K562 (cell line): ENCODE measurements around the gene GRIK1. TPM values are rescaled to one million over a fixed set of nuclear protein-coding genes. Genes with fewer than 3 reads are reported as not detected.

Experiments
- ATAC-seq: fragments of 200-7000 bp; cut with Tn5 transposase; 3 replicates; pipeline ENCODE4 v1.9.1; 2020; ENCODE audit warnings: moderate library complexity
- BruUV-seq: library from RNA; stranded (reverse); fragments of 400-500 nt; replicated peaks from 2 replicates; lab custom pipeline; 2021; lab: Mats Ljungman, UMichigan
- CTCF ChIA-PET: fragments of 300-600 bp; formaldehyde crosslinking; extraction: SDS; loops from one replicate; lab custom pipeline; 2021; ENCODE audit warnings: low intra/inter-chr PET ratio; lab: Yijun Ruan, JAX
- POLR2A ChIA-PET: fragments of 300-600, 350-650 bp; sonication (Branson Sonifier 250); formaldehyde crosslinking; extraction: SDS; loops from one replicate; lab custom pipeline; 2021; ENCODE audit warnings: antibody characterized with exemption, inconsistent platforms; lab: Yijun Ruan, JAX
- DNase-seq, 4 experiments: peaks; one replicate each; pipeline versions ENCODE4 v3.0.0 to v3.0.0-alpha.2; 2011 to 2018; ENCODE audit warnings: low spot score in 3 of 4, mixed read lengths in 3 of 4; ENCODE audit errors: extremely low read depth in 1 of 4
- FAIRE-seq: peaks from 2 replicates; lab custom pipeline; 2011; peaks lifted over from hg19 to GRCh38; lab: Jason Lieb, UNC
- H2AFZ ChIP-seq: 2 replicates; pipeline ENCODE4 v1.6.0; 2011; ENCODE audit warnings: low read depth, low read length, control low read depth, inconsistent platforms
- H3K27ac ChIP-seq: fragments of 200-600 bp; 3 replicates; pipeline ENCODE4 v1.8.0; 2011; ENCODE audit warnings: low read depth, mild to moderate bottlenecking, control low read depth, inconsistent platforms, low read length, moderate library complexity, mixed read lengths; ENCODE audit errors: extremely low read depth
- H3K27me3 ChIP-seq, 2 experiments: fragments of 300-600 bp in 1 of 2; 2 replicates in 1 of 2; 3 replicates in 1 of 2; pipeline versions ENCODE4 v1.6.0 to v1.8.0; 2011; ENCODE audit warnings: inconsistent platforms in 2 of 2, low read length in 2 of 2, mild to moderate bottlenecking in 1 of 2, mixed read lengths in 1 of 2, moderate library complexity in 1 of 2; ENCODE audit not compliant: control insufficient read depth in 2 of 2, insufficient read depth in 2 of 2
- H3K36me3 ChIP-seq: fragments of 300-600 bp; 3 replicates; pipeline ENCODE4 v1.8.0; 2011; ENCODE audit warnings: mild to moderate bottlenecking, low read length, inconsistent platforms; ENCODE audit not compliant: control insufficient read depth, insufficient read depth
- H3K4me1 ChIP-seq, 2 experiments: fragments of 200-600 bp in 1 of 2; replicated peaks in 1 of 2; 2 replicates in 1 of 2; 3 replicates in 1 of 2; pipeline versions ENCODE4 v1.5.1 to v1.8.0; 2011; ENCODE audit warnings: inconsistent platforms in 2 of 2, low read length in 2 of 2, mild to moderate bottlenecking in 1 of 2, mixed read lengths in 1 of 2, moderate library complexity in 1 of 2; ENCODE audit not compliant: control insufficient read depth in 2 of 2, insufficient read depth in 2 of 2
- H3K4me2 ChIP-seq: 2 replicates; pipeline ENCODE4 v1.6.1; 2011; ENCODE audit warnings: low read length, control low read depth, inconsistent platforms, mixed read lengths; ENCODE audit not compliant: insufficient read depth
- H3K4me3 ChIP-seq: fragments of 200-600 bp; sonication (generic), shearing (Covaris generic); 2 replicates; pipeline ENCODE4 v1.5.1; 2016; ENCODE audit warnings: control low read depth, inconsistent platforms
- H3K79me2 ChIP-seq: fragments of 200-600 bp; 3 replicates; pipeline ENCODE4 v1.8.0; 2011; ENCODE audit warnings: low read length, inconsistent platforms; ENCODE audit not compliant: control insufficient read depth, insufficient read depth
- H3K9ac ChIP-seq, 2 experiments: 2 replicates each; pipeline versions ENCODE4 v1.6.0 to v1.6.1; 2011; ENCODE audit warnings: low read depth in 2 of 2, low read length in 2 of 2, control low read depth in 1 of 2, inconsistent platforms in 1 of 2, mild to moderate bottlenecking in 1 of 2, mixed read lengths in 1 of 2; ENCODE audit not compliant: insufficient read depth in 1 of 2
- H3K9me1 ChIP-seq: one replicate; pipeline ENCODE4 v1.6.0; 2011; ENCODE audit warnings: inconsistent platforms, mild to moderate bottlenecking, low read length, moderate library complexity; ENCODE audit not compliant: control insufficient read depth, insufficient read depth
- H3K9me3 ChIP-seq: replicated peaks from 2 replicates; pipeline ENCODE4 v1.5.1; 2011; ENCODE audit warnings: low read depth, low read length, inconsistent platforms; ENCODE audit not compliant: control insufficient read depth, insufficient read depth
- H4K20me1 ChIP-seq: replicated peaks from 2 replicates; pipeline ENCODE4 v1.6.1; 2011; ENCODE audit warnings: low read length, inconsistent platforms, mixed read lengths; ENCODE audit not compliant: control insufficient read depth, insufficient read depth
- ESRRA ChIP-seq: fragments of 450-650 bp; IDR thresholded peaks from 2 replicates; pipeline ENCODE4 v1.6.1; 2014; ENCODE audit warnings: low read depth, mild to moderate bottlenecking, moderate library complexity, borderline replicate concordance
- GTF2A2 ChIP-seq: IDR thresholded peaks from 2 replicates; pipeline ENCODE4 v1.6.1; 2016; ENCODE audit warnings: mild to moderate bottlenecking, missing genetic modification characterization, missing compliant biosample characterization
- MECOM ChIP-seq: fragments of 250-450 bp; sonication (Bioruptor Pico); IDR thresholded peaks from 2 replicates; pipeline ENCODE4 v1.8.0; 2022; ENCODE audit warnings: inconsistent platforms
- SLC30A9 ChIP-seq: fragments of 250-450 bp; sonication (Bioruptor Pico); IDR thresholded peaks from 2 replicates; pipeline ENCODE4 v1.8.0; 2022; ENCODE audit warnings: mild to moderate bottlenecking, moderate library complexity
- TAF9B ChIP-seq: fragments of 450-650 bp; IDR thresholded peaks from 2 replicates; pipeline ENCODE4 v1.6.1; 2018; ENCODE audit warnings: mild to moderate bottlenecking; ENCODE audit not compliant: partially characterized antibody
- TSC22D4 ChIP-seq: fragments of 450-650 bp; IDR thresholded peaks from 2 replicates; pipeline ENCODE4 v1.6.1; 2016; ENCODE audit warnings: missing genetic modification characterization, missing biosample characterization, control low read depth
- WGBS: fragments of 100-300 bp; shearing (Covaris generic); methylation state at CpG from one replicate; pipeline ENCODE4 v1.1.6; 2016; ENCODE audit warnings: low coverage, mixed read lengths; ENCODE audit not compliant: insufficient coverage; ENCODE audit errors: missing lambda C conversion rate; 5-methylcytosine and 5-hydroxymethylcytosine counted together
- in situ Hi-C: fragments of 300-500 bp; cut with MboI; formaldehyde crosslinking; loops from 4 replicates; pipeline ENCODE4 v1.15.0; 2018; ENCODE audit warnings: inconsistent platforms, mixed read lengths
- intact Hi-C: fragments of 100-400 bp; cut with micrococcal nuclease; formaldehyde crosslinking; loops from 2 replicates; pipeline ENCODE4 v1.14.2; 2022
- polyA plus RNA-seq, 8 experiments: library from polyadenylated mRNA; depleted of rRNA in 4 of 8; stranded (reverse) in 5 of 8; unstranded in 3 of 8; fragments of >200 nt; fragmentation: Nextera tagmentation in 2 of 8; fragmentation: Illumina TruSeq in 1 of 8; extraction: Ambion mirVana in 2 of 8; extraction: Trizol in 1 of 8; gene quantifications; 2 replicates each; pipeline versions ENCODE4 v1.2.1 to v1.2.3, GENCODE V29; 2011 to 2014; ENCODE audit warnings: inconsistent platforms in 1 of 8, missing spikeins in 1 of 8
- total RNA-seq, 7 experiments: library from RNA; depleted of rRNA in 6 of 7; stranded (reverse); fragments of >200 nt in 6 of 7; fragmentation: Illumina TruSeq in 2 of 7; extraction: Trizol in 2 of 7; gene quantifications; 2 replicates each; pipeline versions ENCODE4 v1.2.1 to v1.2.3, GENCODE V29; 2011 to 2021; ENCODE audit warnings: low replicate concordance in 1 of 7
- TF ChIP-seq, protein P1 (sequence below): IDR thresholded peaks from 2 replicates; pipeline ENCODE4 v1.6.1; 2014; ENCODE audit warnings: antibody characterized with exemption
- TF ChIP-seq, protein P2 (sequence below): fragments of 450-650 bp; formaldehyde crosslinking; IDR thresholded peaks from 2 replicates; pipeline ENCODE4 v1.4.0; 2020; ENCODE audit warnings: mild to moderate bottlenecking, moderate library complexity
- TF ChIP-seq, protein P3 (sequence below), 3 experiments: IDR thresholded peaks in 2 of 3; conservative IDR thresholded peaks in 1 of 3; 2 replicates each; pipeline ENCODE4 v1.5.1; 2011 to 2012; ENCODE audit warnings: low read length in 3 of 3, mild to moderate bottlenecking in 3 of 3, control low read depth in 2 of 3, improper control_type of control experiment in 1 of 3, inconsistent platforms in 1 of 3, low read depth in 1 of 3, mixed read lengths in 1 of 3, moderate library complexity in 1 of 3; ENCODE audit not compliant: insufficient read depth in 2 of 3
- TF ChIP-seq, protein P4 (sequence below): sonication (generic); formaldehyde crosslinking; IDR thresholded peaks from 2 replicates; pipeline ENCODE4 v1.8.1; 2023; ENCODE audit warnings: mild to moderate bottlenecking, missing genetic modification reagents

GRIK1 gene
- total and polyA plus RNA-seq, 9 of the 15 experiments (the other 6 are each of a cell fraction or from before 2014, with no cell fraction given) = 0.17 to 2.8 (median 0.53) TPM

DNA sequence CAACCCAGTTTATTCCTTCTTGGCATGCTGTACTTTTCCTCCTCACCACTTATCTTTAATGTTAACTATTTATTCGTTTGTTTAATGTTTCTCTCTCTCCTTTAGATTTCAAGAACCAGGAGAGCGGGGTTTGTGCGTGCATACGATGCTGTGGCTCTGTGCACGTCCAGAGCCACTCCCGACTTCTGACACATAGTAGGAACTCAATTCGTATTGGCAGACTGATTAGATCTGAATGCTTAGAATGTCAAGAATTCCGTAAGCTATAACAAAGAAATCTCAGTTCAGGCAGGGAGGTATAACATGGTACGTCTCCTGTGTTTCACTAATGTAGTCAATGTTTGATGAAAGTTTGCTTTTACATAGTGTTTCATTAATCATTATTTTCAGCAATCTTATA, 7.3 kb upstream of the GRIK1 start:
- H3K27ac ChIP-seq = no peak overlapping the region
- H3K27me3 ChIP-seq = no peaks in the 10 kb centered on the region
- TF ChIP-seq, protein P1, sequence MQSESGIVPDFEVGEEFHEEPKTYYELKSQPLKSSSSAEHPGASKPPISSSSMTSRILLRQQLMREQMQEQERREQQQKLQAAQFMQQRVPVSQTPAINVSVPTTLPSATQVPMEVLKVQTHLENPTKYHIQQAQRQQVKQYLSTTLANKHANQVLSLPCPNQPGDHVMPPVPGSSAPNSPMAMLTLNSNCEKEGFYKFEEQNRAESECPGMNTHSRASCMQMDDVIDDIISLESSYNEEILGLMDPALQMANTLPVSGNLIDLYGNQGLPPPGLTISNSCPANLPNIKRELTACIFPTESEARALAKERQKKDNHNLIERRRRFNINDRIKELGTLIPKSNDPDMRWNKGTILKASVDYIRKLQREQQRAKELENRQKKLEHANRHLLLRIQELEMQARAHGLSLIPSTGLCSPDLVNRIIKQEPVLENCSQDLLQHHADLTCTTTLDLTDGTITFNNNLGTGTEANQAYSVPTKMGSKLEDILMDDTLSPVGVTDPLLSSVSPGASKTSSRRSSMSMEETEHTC = no peak
- TF ChIP-seq GTF2A2 (tag) (no peak), MECOM (CRISPR knock-in tag) (no peak), SLC30A9 (no peak), TSC22D4 (tag) (no peak), ESRRA (no peak), TAF9B (no peak)
- TF ChIP-seq, protein P2, sequence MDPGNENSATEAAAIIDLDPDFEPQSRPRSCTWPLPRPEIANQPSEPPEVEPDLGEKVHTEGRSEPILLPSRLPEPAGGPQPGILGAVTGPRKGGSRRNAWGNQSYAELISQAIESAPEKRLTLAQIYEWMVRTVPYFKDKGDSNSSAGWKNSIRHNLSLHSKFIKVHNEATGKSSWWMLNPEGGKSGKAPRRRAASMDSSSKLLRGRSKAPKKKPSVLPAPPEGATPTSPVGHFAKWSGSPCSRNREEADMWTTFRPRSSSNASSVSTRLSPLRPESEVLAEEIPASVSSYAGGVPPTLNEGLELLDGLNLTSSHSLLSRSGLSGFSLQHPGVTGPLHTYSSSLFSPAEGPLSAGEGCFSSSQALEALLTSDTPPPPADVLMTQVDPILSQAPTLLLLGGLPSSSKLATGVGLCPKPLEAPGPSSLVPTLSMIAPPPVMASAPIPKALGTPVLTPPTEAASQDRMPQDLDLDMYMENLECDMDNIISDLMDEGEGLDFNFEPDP (CRISPR knock-in tag) = no peak
- TF ChIP-seq, protein P3, sequence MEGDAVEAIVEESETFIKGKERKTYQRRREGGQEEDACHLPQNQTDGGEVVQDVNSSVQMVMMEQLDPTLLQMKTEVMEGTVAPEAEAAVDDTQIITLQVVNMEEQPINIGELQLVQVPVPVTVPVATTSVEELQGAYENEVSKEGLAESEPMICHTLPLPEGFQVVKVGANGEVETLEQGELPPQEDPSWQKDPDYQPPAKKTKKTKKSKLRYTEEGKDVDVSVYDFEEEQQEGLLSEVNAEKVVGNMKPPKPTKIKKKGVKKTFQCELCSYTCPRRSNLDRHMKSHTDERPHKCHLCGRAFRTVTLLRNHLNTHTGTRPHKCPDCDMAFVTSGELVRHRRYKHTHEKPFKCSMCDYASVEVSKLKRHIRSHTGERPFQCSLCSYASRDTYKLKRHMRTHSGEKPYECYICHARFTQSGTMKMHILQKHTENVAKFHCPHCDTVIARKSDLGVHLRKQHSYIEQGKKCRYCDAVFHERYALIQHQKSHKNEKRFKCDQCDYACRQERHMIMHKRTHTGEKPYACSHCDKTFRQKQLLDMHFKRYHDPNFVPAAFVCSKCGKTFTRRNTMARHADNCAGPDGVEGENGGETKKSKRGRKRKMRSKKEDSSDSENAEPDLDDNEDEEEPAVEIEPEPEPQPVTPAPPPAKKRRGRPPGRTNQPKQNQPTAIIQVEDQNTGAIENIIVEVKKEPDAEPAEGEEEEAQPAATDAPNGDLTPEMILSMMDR (IDR thresholded peaks at IDR 0.05 in 2 of 3, conservative IDR thresholded peaks at IDR 0.05 in 1 of 3; ENCODE audit: insufficient read depth in 2 of 3, low read depth in 1 of 3, low read length in 3 of 3) = no peak
- TF ChIP-seq, protein P4, sequence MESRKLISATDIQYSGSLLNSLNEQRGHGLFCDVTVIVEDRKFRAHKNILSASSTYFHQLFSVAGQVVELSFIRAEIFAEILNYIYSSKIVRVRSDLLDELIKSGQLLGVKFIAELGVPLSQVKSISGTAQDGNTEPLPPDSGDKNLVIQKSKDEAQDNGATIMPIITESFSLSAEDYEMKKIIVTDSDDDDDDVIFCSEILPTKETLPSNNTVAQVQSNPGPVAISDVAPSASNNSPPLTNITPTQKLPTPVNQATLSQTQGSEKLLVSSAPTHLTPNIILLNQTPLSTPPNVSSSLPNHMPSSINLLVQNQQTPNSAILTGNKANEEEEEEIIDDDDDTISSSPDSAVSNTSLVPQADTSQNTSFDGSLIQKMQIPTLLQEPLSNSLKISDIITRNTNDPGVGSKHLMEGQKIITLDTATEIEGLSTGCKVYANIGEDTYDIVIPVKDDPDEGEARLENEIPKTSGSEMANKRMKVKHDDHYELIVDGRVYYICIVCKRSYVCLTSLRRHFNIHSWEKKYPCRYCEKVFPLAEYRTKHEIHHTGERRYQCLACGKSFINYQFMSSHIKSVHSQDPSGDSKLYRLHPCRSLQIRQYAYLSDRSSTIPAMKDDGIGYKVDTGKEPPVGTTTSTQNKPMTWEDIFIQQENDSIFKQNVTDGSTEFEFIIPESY (CRISPR knock-in tag) = no peak
- TF ChIP-seq, all 486 proteins: peak for 0
- POLR2A ChIA-PET = no interaction called here
- DNase-seq (no peak), ATAC-seq (no peak), FAIRE-seq (no peak)
- in situ Hi-C loops (no loop called here), intact Hi-C loops (no loop called here)
- 13% methylated on average over 9 of the region's 9 CpGs for WGBS
- Histone ChIP-seq H3K9me1 (no peaks in the 10 kb centered on the region), H3K4me3 (no peak overlapping the region), H3K79me2 (no peaks in the 10 kb centered on the region), H3K9ac (no peak overlapping the region), H3K4me2 (no peak overlapping the region), H2AFZ (no peak overlapping the region), H3K9me3 (no peaks in the 10 kb centered on the region), H3K36me3 (no peaks in the 10 kb centered on the region), H3K4me1 (no peaks in the 10 kb centered on the region), H4K20me1 (no peaks in the 10 kb centered on the region)
- no TSS peak for BruUV-seq
- CTCF ChIA-PET = no interaction called here
